ENCODE measurements around the gene URB2.
"Not testable (repeated sequence)": the region's sequence is repeated elsewhere in the genome, so short reads cannot be mapped to it uniquely, and the experiment has no call there.

The URB2 gene

DNA sequence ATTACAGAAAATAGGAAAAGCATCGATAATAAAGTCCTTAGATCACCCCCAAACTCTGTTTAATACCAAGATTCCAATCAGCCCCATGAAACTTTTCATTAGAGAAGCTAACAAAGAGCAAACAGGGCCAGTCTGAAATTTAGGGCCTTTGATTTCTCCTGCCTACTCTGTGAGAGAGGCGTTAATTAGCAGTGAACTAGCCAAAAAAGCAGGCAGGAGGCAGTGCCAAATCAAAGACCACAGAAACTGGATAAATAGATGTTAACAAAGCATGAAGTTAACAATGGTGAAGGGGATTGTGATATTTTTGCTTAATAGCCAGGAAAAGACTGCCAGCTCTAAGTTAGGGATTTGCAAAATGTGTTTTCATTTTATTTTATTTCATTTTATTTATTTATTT lies 11.3 kb upstream of the URB2 start:
- DNase-seq (ENCODE audit: low read depth, low spot score), result no peak

DNA sequence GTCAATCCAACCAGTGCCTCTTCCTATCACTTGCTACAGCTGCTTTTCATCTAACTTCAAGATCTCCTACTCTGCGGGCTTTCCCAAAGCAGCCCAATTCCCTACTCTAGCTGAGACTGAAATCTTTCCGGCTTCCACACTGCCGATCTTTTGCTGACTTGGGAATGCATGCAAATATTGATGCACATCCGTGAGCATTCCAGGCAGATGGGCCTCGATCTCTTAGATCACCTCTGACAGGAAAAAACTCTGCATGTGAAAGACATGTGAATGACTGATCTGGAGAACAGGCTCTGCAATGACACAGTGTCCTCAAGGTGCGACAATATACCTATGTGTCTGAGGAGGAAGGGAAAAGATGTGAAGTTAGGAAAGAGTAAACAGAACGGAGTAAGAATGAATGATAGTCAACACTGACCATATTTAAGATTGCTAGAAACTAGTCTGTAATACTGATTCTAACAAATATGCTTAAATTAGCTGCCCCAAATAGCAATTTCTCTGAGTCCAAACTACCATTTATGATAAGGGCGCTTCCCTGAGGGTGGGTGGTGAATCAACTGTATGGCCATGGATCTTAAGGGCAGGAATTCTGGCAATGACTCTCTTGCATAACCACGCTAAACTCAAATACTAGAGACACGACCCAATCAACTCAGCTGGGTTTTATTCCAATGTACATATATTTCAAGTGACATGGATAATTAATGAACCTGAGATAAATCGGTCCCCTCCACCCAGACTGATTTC lies 8.5 kb upstream of the URB2 start:
- DNase-seq (ENCODE audit: low read depth, low spot score), result no peak

DNA sequence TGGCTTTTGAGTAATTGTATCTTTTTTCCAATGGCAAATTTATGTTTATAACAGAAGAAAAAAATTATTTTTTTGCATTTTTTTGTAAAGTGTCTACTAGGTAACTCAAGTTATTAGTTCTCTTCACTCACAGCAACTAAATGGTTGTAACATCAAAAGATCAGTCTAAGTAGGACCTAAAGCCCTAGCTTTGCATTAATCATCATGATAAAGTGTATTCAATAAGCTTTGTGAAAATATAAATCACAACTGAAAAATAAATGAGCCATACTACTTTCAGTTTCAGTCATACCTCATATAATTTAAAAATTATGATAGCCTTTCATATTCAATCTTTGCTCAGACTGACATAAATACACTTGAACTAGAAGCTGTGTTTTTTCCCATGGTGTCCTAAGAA lies 7.0 kb upstream of the URB2 start:
- DNase-seq (ENCODE audit: low read depth, low spot score), result no peak

DNA sequence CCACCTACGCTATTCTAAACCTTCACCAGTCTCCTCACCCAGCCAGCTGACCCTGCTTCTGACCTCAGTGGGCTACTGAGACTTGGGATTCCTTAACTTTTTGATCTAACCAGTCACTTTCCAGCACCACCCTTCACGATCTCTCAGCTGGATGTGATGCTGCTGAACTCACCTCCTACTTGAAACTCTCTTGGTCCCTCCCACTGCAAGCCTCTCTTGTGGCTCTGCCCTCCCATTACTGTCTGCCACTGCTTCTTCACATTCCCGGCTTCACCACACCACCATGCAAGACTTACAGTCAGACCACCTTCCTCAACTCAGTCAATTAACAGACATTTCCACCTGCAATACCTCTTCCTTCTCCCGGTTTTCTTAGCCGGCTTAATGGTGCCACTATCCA lies 6.4 kb upstream of the URB2 start:
- no peak for DNase-seq (ENCODE audit: low read depth, low spot score)

DNA sequence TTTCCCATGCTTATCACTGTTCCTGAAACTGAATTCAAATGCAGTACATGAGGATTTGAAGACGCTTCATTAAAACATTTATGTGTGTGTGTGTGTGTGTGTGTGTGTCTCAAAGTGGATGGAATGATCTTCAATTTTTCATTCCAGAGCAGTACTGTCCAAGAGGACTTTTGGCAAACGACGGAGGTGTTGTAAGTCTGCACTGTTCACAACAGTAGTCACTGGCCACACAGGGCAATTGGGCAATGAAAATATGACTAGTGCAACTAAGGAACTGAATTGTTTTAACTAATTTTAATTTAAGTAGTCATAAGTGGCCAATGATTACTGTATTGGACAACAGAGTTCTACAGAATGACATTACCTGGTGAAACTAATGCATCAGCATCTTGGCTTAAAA lies 5.2 kb upstream of the URB2 start:
- no peak for DNase-seq (ENCODE audit: low read depth, low spot score)

DNA sequence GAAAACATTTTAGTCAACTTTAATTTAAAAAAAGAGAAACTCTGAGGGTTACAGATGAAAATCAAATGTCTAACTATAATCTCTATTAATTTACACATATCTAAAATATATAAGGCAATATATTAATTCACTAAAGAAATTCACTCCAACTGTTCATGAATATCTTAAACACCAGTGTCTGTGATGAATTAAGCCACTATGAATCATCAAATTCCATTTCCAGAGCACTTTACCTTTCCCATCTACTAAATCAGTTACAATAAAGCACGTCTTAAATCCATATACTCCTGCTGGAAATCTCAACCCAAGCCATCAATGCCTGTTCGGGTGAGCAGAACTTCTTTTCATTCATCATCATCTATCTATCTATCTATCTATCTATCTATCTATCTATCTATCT lies 4.4 kb upstream of the URB2 start:
- DNase-seq (ENCODE audit: low read depth, low spot score), result no peak

DNA sequence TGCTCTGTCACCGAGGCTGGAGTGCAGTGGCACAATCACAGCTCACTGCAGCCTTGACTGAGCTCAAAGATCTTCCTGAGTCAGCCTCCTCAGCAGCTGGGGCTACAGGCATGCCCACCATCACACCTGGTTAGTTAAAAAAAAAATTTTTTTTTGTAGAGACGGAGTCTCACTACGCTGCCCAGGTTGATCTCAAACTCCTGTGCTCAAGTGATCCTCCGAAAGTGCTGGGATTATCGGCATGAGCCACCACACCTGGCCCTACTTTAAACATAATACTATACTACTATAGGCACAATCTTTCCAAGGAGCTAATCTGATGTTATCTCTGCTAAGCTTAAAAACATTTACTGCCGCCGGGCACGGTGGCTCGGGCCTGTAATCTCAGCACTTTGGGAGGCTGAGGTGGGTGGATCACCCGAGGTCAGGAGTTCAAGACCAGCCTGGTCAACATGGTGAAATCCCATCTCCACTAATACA lies 3.4 kb upstream of the URB2 start:
- DNase-seq (ENCODE audit: low read depth, low spot score), result not testable (repeated sequence)

DNA sequence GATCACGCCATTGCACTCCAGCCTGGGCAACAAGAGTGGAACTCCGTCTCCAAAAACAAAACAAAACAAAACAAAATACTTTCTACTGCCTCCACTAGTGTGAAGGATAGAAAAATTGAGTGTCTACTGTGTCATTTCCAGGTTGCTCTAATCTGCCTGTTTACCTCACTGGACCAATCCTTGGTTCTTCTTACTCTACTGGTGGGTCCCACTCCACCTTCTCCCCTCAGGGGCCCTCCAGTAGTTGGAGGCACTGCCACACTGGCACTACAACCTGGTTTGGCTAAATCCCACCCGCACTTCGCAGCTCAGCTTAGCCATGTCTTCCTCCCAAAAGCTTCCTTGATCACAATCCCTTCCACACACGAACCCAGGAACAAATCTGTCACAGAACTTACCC lies 2.8 kb upstream of the URB2 start:
- DNase-seq (ENCODE audit: low read depth, low spot score), result no peak

DNA sequence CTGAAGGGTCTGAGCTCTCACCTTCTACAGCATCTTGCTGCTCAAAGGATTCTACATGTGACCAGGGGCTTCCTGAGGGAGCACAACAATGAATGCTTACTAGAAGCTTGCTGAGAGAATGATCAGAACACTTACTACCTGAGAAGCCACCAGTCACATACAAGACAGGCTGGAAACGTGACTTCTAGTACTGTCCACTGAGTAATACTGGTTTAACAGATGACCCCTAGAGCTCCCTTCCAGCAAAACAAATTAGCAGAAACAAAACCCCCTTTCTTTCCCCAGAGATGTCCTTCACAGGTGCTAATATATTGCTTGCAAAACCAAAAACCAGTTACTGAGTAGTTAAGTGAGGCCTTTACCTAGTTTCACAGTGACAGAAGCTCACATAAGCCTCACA lies 2.2 kb upstream of the URB2 start:
- DNase-seq (ENCODE audit: low read depth, low spot score), result no peak

DNA sequence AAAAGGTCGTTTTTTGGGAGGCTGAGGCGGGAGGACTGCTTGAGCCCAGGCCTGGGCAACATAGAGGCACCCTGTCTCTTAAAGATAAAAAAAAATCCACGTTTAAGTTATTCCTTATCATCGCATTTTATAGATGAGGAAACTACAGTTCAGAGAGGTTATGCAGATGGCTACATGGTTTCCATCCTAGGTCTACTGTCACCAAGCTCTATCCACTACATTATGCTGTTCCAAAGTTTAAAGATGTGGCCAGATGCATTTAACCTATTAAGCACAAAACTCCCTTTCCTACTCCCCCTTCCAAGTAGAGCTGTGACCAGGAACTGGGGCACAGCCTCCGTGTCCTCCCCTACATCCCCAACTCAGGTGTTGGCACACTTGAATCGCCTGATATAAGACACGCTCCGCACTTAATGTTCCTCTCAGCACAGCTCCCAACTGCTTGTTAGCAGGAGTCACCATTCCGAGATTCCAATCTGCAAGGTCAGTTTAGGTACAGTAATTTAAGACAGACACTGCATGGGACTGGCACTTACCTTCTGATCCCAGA lies 1.5 kb upstream of the URB2 start:
- DNase-seq (ENCODE audit: low read depth, low spot score), result no peak

DNA sequence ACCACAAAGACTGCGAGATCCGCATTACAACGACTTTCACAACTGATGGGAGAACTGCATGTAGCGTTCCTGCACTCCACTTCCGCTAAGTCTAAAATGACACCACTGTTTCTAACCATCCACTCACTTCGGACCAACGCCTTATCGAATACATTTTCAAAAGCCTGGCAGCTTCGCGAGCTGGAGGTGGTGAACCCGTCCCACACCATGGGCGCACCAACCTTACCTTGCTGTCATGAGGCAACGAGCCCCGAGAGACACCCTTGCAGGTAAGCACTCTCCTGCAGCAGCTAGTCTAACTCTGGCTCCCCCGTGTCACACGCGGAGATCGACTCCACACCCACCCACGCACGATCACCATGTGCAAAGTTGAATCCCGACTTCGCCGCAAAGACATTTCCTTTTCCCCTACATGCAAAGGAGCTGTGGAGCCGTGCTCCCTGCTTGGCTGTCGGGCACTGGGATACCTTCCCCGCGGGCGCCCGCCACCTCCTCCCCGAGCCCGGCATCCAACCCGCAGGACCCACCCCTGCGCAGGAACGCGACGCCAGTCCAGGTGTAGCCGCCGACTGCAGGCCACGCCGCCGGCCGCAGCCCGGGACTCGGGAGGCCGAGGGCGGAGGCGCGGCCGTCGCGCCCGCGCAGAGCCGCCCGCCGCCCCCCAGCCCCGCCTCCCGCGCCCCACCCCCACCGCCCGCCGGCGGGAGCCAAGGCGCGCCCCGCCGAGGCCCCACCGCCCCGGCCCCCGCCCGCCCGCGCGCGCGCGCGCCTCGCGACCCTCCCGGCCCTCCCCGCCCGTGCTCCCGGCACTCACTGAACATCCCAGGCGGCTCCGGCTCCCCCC lies 754 bp upstream of the URB2 start:
- no peak for DNase-seq (ENCODE audit: low read depth, low spot score)

DNA sequence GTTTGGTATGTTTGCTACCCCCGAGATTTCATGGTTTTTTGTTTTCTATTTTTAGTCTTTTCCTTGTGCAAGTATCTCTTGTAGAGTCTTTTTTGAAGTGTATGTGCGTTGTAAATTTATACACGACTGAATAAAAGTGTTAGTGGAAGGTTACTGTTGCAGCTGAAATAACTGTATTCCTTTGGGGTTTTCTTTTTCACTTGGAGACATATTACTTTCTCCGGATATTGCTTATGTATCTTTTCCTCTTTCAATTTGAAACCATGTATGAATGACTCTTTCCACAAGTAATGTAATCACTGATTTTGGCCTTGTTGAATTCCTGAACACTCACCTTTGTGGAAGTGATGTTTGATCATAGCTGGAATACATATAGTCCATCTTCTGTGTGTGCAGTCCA lies 956 bp downstream of the URB2 start:
- DNase-seq (ENCODE audit: low read depth, low spot score), result no peak

DNA sequence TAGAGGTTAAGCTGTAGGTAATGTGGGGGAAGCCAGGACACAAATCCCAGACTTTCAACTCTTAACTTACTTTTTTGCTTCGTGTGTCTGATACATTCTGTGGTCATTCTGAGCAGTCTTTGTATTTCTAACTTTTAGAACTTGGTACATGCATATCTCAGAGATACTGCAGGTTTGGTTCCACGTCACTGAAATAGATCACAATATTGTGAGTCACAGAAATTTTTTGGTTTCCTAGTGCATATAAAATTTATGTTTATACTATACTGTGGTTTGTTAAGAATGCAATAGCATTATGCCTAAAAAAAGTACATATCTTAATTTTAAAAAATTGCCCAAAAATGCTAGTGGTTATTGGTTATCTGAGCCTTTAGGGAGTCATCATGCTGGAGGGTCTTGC lies 3.2 kb downstream of the URB2 start:
- DNase-seq (ENCODE audit: low read depth, low spot score), result no peak

DNA sequence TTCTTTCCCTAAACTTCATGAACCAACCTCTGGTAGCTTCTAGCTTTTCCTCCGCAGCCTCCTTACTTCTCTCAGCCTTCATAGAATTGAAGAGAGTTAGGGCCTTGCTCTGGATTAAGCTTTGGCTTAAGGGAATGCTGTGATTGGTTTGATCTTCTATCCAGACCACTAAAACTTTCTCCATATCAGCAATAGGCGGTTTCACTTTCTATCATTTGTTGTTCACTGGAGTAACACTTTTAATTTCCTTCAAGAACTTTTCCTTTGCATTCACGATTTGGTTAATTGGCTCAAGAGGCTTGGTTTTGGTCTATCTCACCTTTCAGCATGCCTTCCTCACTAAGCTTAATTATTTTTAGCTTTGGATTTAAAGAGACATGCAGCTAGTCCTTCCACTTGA lies 5.1 kb downstream of the URB2 start:
- no peak for DNase-seq (ENCODE audit: low read depth, low spot score)

DNA sequence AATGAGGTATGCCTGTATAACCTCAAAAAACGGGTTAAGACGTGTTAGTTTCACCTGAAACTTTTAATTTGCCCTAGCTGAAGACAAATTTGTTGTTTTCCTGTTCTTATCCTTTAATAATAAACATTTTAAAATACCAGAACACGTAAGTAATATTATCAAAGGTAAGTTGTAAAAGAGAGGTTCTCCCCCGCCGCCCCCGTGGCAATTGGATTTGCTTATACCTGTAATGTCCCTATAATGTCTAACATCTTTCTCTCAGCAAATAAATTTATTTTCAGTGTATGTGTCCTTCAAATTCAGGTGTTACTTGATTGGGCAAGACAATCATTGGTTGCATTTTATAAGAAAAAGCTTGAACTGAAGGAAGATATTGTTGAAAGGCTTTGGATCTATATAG lies 5.9 kb downstream of the URB2 start:
- DNase-seq (ENCODE audit: low read depth, low spot score), result no peak

DNA sequence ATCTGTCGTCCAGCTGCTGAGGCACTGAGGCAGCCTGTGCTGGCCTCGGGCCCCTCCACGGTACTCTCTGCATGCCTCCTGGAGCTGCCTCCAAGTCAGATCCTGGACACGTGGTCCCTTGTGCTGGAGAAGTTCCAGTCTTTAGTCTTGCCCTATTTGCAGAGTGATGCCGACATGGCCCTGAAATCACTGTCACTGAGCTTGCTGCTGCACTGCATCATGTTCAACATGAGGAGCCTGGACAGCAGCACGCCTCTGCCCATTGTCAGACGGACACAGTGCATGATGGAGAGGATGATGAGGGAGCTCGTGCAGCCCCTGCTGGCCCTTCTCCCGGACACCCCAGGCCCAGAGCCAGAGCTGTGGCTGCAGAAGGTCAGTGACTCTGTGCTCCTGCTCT lies 10.0 kb downstream of the URB2 start:
- no peak for DNase-seq (ENCODE audit: low read depth, low spot score)

DNA sequence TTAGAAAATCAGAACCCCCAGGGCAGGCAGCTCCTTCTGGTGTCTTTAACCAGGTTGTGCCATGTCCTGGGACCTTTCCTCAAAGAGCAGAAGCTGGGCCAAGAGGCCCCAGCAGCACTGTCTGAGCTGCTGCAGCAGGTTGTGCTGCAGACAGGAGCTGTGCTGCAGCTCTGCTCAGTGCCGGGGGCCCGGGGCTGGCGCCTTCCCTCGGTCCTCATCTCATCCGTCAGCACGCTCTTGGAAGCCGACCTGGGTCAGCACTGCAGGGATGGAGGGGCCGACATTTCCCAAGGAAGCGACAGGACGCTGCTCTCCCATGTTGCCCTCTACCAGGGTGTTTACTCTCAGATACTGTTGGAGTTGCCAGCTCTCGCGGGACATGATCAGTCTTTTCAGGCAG lies 11.7 kb downstream of the URB2 start:
- DNase-seq (ENCODE audit: low read depth, low spot score), result no peak

DNA sequence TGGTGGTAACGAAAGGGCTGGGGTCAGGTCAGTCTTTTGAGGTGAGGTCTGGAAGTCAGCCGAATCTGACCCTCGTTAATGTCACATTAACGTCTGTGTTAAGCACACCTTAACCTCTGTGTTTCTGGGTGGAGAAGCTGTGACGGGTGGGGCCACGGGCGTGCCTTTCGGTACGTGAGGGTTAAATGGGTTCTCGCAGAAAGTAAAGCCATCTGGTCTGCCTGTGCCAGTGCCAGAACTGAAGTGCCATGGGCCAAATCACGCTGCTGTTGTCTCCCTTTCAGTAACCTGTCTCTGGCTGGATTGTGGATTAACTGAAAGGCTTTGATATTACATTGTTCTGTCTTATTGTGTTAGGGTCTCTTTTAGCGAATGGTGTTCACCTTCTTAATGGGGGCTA lies 14.4 kb downstream of the URB2 start:
- no peak for DNase-seq (ENCODE audit: low read depth, low spot score)

DNA sequence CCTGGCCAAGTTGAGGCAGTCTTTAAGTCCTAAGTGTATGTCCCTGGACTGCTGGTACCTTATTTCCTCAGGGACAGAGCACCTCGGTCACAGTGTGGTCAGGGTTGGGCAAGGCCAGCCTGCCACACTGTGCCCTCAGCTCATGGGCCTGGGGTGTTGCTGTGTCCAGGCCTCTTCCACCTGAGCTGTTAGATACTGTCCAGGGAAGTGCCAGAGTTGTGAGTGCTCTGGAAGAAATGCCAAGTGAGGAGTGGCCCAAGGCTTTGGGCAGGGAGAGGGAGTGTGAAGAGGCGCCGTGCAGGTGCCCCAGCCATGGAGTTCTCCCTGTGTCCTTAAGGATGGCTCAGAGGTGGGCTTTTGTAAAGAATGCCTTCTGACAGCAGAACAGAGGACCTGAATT lies 15.3 kb downstream of the URB2 start:
- DNase-seq (ENCODE audit: low read depth, low spot score), result no peak

DNA sequence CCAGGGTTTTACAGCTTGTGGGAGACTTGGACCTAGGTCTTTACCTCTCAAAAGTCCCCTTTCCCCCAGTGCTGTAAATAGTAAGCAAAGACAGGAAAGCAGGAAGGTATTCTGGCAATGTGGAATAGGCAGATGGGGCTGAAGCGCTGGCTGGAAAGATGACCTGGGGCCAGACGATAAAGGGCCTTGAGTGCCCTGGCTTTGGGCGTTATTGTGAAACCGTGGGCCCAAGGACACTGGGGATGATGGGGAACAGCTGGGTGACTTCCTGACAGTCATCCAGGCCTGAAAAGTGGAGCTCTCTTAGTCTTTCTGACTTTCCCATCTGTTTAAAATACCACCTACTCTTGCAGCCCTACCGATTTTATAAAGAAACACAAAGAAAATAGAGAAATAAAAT lies 16.3 kb downstream of the URB2 start:
- no peak for DNase-seq (ENCODE audit: low read depth, low spot score)

DNA sequence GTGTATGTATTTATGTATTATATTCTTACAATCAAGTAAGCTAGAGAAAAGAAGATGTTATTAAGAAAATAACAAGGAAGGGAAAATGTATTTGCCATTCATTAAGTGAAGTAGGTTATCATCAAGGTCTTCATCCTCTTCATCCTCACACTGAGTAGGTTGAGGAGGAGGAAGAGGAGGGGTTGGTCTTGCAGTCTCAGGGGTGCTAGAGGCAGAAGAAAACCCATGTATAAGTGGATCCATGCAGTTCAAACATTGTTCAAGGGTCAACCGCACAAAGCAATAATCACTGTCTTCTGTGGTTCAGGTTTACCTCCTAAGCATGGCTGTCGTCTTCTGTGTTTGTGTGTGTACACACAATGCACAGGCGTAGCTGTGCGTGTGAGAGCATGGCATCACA lies 16.9 kb downstream of the URB2 start:
- no peak for DNase-seq (ENCODE audit: low read depth, low spot score)

DNA sequence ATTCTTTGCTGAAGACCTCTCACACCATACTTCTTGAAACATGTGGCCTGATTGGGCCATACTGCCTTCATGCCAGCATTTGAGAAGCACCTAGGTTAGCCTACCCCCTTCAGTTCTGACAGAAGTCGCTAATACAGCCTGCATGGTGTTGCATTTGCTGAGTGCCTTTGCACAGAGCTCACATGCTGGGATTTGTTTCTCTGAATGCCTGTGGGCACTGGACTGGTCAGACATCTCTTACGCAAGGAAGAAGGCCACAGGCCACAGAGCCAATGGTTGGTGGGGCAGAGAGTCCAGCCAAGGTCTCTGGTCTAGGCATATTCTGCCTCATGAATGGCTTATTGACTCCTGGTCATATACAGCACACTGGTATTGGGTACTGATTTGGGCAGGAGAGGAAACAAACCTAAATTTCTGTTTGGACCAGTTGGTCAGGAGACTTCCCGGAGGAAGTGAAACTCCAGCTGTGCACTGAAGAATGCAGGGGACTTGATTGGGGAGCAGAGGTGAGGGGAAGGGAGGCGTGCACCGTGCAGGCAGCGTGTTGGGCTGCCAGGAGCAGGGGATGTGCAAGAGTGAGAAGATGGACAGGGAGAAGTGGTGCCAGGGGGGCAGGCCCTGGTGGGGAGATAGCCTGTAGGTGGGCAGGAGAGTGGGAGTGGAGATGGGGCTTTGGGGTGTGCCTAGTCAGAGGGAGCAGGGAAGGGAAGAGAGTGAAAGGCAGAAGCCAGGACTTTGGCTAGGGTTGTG lies 18.1 kb downstream of the URB2 start:
- DNase-seq (ENCODE audit: low read depth, low spot score), result no peak

All from iPS DF 19.7 (cell line).